ENCODE measurements around the gene FHOD3. TPM values are rescaled to one million over a fixed set of nuclear protein-coding genes. Genes with fewer than 3 reads are reported as not detected.

FHOD3 gene
- total RNA-seq, 1 donor from 2014 or later, result 8.9 TPM

GRCh38 chr18:36470896-36471295 is 173.4 kb downstream of the FHOD3 start:
- no peak for DNase-seq (ENCODE audit: low spot score)
- Mint-ChIP-seq H3K4me3 (ENCODE audit: unreplicated experiment) (no peak overlapping the region), H3K27ac (ENCODE audit: unreplicated experiment) (no peak overlapping the region), H3K36me3 (ENCODE audit: low read depth) (peaks cover 2% of the 10 kb centered on the region), H3K4me1 (ENCODE audit: low read depth) (peaks cover 6% of the 10 kb centered on the region), H3K27me3 (ENCODE audit: low read depth) (peaks cover 14% of the 10 kb centered on the region), H3K9me3 (ENCODE audit: low read depth) (no peaks in the 10 kb centered on the region)
- no peak for TF ChIP-seq CTCF (IDR thresholded peaks at IDR 0.05)

GRCh38 chr18:36471393-36471792 is 173.9 kb downstream of the FHOD3 start:
- peaks cover 14% of the 10 kb centered on the region for H3K27me3 Mint-ChIP-seq (ENCODE audit: low read depth)
- H3K36me3 Mint-ChIP-seq (ENCODE audit: low read depth), result peaks cover 2% of the 10 kb centered on the region
- no peak overlapping the region for H3K4me3 Mint-ChIP-seq (ENCODE audit: unreplicated experiment)
- no peaks in the 10 kb centered on the region for H3K9me3 Mint-ChIP-seq (ENCODE audit: low read depth)
- no peak for TF ChIP-seq CTCF (IDR thresholded peaks at IDR 0.05)
- no peak for DNase-seq (ENCODE audit: low spot score)
- H3K27ac Mint-ChIP-seq (ENCODE audit: unreplicated experiment), result no peak overlapping the region
- H3K4me1 Mint-ChIP-seq (ENCODE audit: low read depth), result peaks cover 6% of the 10 kb centered on the region

- no peaks in the 10 kb centered on the region for H3K4me1 Mint-ChIP-seq (ENCODE audit: low read depth)
- H3K4me3 Mint-ChIP-seq (ENCODE audit: unreplicated experiment), result no peak overlapping the region
- TF ChIP-seq CTCF (IDR thresholded peaks at IDR 0.05), result no peak
- DNase-seq (ENCODE audit: low spot score), result no peak
- no peak overlapping the region for H3K27ac Mint-ChIP-seq (ENCODE audit: unreplicated experiment)
- H3K9me3 Mint-ChIP-seq (ENCODE audit: low read depth), result peaks cover 3% of the 10 kb centered on the region
- H3K27me3 Mint-ChIP-seq (ENCODE audit: low read depth), result peaks cover 7% of the 10 kb centered on the region
- no peaks in the 10 kb centered on the region for H3K36me3 Mint-ChIP-seq (ENCODE audit: low read depth)
These were observed 178.9 kb downstream of the FHOD3 start for GRCh38 chr18:36476433-36476832.

GRCh38 chr18:36477776-36478175 is 180.3 kb downstream of the FHOD3 start:
- no peak overlapping the region for H3K4me3 Mint-ChIP-seq (ENCODE audit: unreplicated experiment)
- DNase-seq (ENCODE audit: low spot score), result no peak
- no peak for TF ChIP-seq CTCF (IDR thresholded peaks at IDR 0.05)
- no peak overlapping the region for H3K27ac Mint-ChIP-seq (ENCODE audit: unreplicated experiment)
- no peaks in the 10 kb centered on the region for H3K36me3 Mint-ChIP-seq (ENCODE audit: low read depth)
- H3K4me1 Mint-ChIP-seq (ENCODE audit: low read depth), result no peaks in the 10 kb centered on the region
- peaks cover 3% of the 10 kb centered on the region for H3K9me3 Mint-ChIP-seq (ENCODE audit: low read depth)
- peaks cover 7% of the 10 kb centered on the region for H3K27me3 Mint-ChIP-seq (ENCODE audit: low read depth)

- H3K27me3 Mint-ChIP-seq (ENCODE audit: low read depth), result peaks cover 5% of the 10 kb centered on the region
- no peak for TF ChIP-seq CTCF (IDR thresholded peaks at IDR 0.05)
- H3K4me1 Mint-ChIP-seq (ENCODE audit: low read depth), result no peaks in the 10 kb centered on the region
- no peak overlapping the region for H3K27ac Mint-ChIP-seq (ENCODE audit: unreplicated experiment)
- H3K36me3 Mint-ChIP-seq (ENCODE audit: low read depth), result no peaks in the 10 kb centered on the region
- peaks cover 3% of the 10 kb centered on the region for H3K9me3 Mint-ChIP-seq (ENCODE audit: low read depth)
- no peak for DNase-seq (ENCODE audit: low spot score)
- H3K4me3 Mint-ChIP-seq (ENCODE audit: unreplicated experiment), result no peak overlapping the region
These were observed 183.7 kb downstream of the FHOD3 start for GRCh38 chr18:36481201-36481657.

Measured in chondrocyte (in vitro differentiated cells).